KMS-11 (cell line): ENCODE measurements around the gene CSNK1D.
A peak's percentile ranks its signal among the peaks of the same experiment; 100 is the strongest.

Source experiments
- H2AFZ ChIP-seq: fragments of 200-600 bp; sonication (generic); 2 replicates; pipeline ENCODE4 v1.6.1; 2016; ENCODE audit warnings: antibody characterized with exemption, mixed run types, low read depth
- H3K27ac ChIP-seq: fragments of 200-600 bp; sonication (generic); 2 replicates; pipeline ENCODE4 v1.6.1; 2016; ENCODE audit warnings: mild to moderate bottlenecking, mixed run types
- H3K27me3 ChIP-seq: fragments of 200-600 bp; sonication (generic); 2 replicates; pipeline ENCODE4 v1.6.1; 2017; ENCODE audit warnings: mild to moderate bottlenecking, low read depth, mixed run types, moderate library complexity; ENCODE audit not compliant: insufficient read depth
- H3K36me3 ChIP-seq: fragments of 200-600 bp; sonication (generic); 2 replicates; pipeline ENCODE4 v1.6.1; 2017; ENCODE audit warnings: mild to moderate bottlenecking, mixed run types; ENCODE audit not compliant: insufficient read depth
- H3K4me1 ChIP-seq: fragments of 200-600 bp; sonication (generic); 2 replicates; pipeline ENCODE4 v1.6.1; 2016; ENCODE audit warnings: mild to moderate bottlenecking, low read depth, mixed run types; ENCODE audit not compliant: poor library complexity, severe bottlenecking
- H3K4me2 ChIP-seq: fragments of 200-600 bp; sonication (generic); 2 replicates; pipeline ENCODE4 v1.7.0; 2016; ENCODE audit warnings: mild to moderate bottlenecking, mixed run types
- H3K4me3 ChIP-seq: fragments of 200-600 bp; sonication (generic); IDR thresholded peaks from 2 replicates; pipeline ENCODE4 v1.6.1; 2017; ENCODE audit warnings: low read depth, low read length, mixed read lengths; ENCODE audit not compliant: insufficient read depth
- H3K79me2 ChIP-seq: fragments of 200-600 bp; sonication (generic); 2 replicates; pipeline ENCODE4 v1.6.1; 2016; ENCODE audit warnings: low read depth, mixed run types; ENCODE audit not compliant: insufficient read depth
- H3K9ac ChIP-seq: fragments of 200-600 bp; sonication (generic); 2 replicates; pipeline ENCODE4 v1.6.1; 2016; ENCODE audit warnings: mild to moderate bottlenecking, mixed run types
- H4K20me1 ChIP-seq: fragments of 200-600 bp; sonication (generic); 2 replicates; pipeline ENCODE4 v1.6.1; 2016; ENCODE audit warnings: mild to moderate bottlenecking, mixed run types; ENCODE audit not compliant: insufficient read depth
- TF ChIP-seq, protein P1 (sequence below): fragments of 200-600 bp; sonication (generic); conservative IDR thresholded peaks from 2 replicates; pipeline ENCODE4 v1.6.1; 2017; ENCODE audit warnings: low read depth, mild to moderate bottlenecking, antibody characterized with exemption, low read length, moderate library complexity, mixed read lengths

The CSNK1D gene

DNA sequence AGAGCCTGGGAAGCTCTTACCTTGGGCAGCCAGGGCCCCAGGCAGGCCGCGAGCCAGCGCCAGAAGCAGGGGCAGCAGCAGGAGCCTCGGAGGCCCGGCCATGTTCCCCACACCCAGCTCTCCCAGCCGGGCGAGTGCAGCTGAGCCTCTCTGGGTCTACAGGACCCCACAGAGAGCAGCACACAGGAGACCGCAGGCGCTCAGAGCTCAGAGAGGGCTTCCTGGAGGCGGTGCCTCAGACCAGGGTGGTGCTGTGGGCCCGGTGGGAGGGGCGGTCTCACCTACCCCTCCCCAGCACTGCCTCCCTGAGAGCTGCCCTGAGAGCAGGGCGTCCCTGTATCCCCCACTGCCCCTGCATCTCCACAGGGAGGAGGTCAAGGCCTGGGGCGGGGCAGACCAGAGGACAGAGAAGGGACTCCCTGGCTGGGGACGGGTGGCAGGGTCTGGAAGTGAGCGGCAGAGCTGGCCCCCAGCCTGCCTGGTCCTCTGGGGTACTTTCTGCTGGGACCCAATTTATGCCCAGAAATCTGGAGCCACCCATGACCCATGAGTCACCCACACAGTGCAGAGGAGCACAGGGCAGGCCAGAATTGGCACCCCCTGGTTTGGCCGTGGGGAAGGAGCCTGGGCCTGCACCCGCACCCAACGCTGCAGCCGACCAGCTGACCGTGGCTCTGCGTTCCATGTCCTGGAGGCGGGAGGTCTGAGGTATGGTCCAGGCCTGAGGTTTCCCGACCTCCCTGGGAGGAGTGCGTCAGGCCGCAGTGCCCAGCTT lies 44.1 kb upstream of the CSNK1D start, which contains the start of gene CD7:
Gene CD7 (minus strand): TSS at position 215 of the 775 bp plus-strand sequence. CDS start 113 bp downstream, at position 102.
- no peaks in the 10 kb centered on the region for H3K36me3 ChIP-seq

DNA sequence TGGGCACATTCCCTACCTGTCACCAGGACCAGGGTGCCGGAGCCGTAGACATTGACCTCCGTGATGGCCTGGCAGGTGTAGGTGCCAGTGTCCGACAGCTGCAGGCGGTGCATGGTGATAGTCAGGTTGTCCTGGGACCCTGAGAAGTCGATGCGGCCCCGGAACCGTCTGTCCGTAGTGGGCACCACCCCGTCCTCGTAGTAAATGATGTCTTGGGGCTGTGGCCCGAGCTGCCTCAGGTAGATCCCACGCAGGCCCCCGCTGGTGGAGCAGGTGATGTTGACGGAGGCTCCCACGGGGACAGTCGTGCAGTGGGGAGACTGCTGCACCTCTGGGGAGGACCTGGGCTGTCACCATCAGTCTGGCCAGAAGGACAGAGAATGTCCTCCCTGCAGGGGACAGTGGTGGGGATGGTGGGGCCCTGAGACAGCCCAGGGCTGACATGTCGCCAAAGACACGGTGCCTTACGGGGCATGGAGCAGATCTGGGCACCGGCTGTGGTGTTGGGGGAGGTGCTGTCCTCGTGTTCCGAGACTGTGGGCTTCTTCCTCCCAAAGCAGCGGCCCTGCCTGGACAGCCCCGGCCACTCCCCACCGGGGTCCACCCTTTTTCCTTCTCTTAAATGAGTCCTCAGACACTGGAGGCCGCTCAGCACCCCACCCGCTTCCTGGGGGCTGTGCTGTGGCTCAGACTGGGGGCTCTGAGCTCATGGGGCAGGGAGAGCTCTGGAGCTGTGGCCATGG lies 43.3 kb upstream of the CSNK1D start:
- Histone ChIP-seq H3K79me2 (no peaks in the 10 kb centered on the region), H3K9ac (no peak overlapping the region), H3K27ac (no peak overlapping the region), H4K20me1 (no peaks in the 10 kb centered on the region), H3K36me3 (no peaks in the 10 kb centered on the region), H3K4me3 (no peak overlapping the region), H2AFZ (no peak overlapping the region), H3K4me1 (peaks cover 18% of the 10 kb centered on the region), H3K4me2 (no peak overlapping the region), H3K27me3 (peaks cover 70% of the 10 kb centered on the region)
- TF ChIP-seq, protein P1, sequence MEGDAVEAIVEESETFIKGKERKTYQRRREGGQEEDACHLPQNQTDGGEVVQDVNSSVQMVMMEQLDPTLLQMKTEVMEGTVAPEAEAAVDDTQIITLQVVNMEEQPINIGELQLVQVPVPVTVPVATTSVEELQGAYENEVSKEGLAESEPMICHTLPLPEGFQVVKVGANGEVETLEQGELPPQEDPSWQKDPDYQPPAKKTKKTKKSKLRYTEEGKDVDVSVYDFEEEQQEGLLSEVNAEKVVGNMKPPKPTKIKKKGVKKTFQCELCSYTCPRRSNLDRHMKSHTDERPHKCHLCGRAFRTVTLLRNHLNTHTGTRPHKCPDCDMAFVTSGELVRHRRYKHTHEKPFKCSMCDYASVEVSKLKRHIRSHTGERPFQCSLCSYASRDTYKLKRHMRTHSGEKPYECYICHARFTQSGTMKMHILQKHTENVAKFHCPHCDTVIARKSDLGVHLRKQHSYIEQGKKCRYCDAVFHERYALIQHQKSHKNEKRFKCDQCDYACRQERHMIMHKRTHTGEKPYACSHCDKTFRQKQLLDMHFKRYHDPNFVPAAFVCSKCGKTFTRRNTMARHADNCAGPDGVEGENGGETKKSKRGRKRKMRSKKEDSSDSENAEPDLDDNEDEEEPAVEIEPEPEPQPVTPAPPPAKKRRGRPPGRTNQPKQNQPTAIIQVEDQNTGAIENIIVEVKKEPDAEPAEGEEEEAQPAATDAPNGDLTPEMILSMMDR: no peak

More for the DNA sequence above, 44.1 kb upstream of the CSNK1D start, which contains the start of gene CD7:
- H3K4me2 ChIP-seq: no peak within 1 kb of the TSS
- no peaks in the 10 kb centered on the region for H4K20me1 ChIP-seq
- no peak within 1 kb of the TSS for H3K27ac ChIP-seq
- H3K4me3 ChIP-seq: no peak within 1 kb of the TSS
- peaks cover 22% of the 10 kb centered on the region for H3K4me1 ChIP-seq
- H3K27me3 ChIP-seq: peaks cover 67% of the 10 kb centered on the region
- no peak within 1 kb of the TSS for H3K9ac ChIP-seq
- no peaks in the 10 kb centered on the region for H3K79me2 ChIP-seq
- TF ChIP-seq, protein P1: no peak
- H2AFZ ChIP-seq: no peak within 1 kb of the TSS

- Histone ChIP-seq H2AFZ (peak overlapping the region; percentile 47), H3K9ac (no peak overlapping the region), H3K27ac (no peak overlapping the region), H3K79me2 (no peaks in the 10 kb centered on the region), H4K20me1 (no peaks in the 10 kb centered on the region), H3K4me1 (peaks cover 11% of the 10 kb centered on the region), H3K4me2 (peak overlapping the region; percentile 54), H3K36me3 (no peaks in the 10 kb centered on the region), H3K27me3 (peaks cover 75% of the 10 kb centered on the region), H3K4me3 (no peak overlapping the region)
- TF ChIP-seq, protein P1: no peak
These were observed 42.3 kb upstream of the CSNK1D start for GRCh38 chr17:82315703-82316358.

GRCh38 chr17:82314727-82315605 lies 41.5 kb upstream of the CSNK1D start:
- Histone ChIP-seq H3K4me3 (no peak overlapping the region), H3K9ac (no peak overlapping the region), H3K4me1 (peaks cover 10% of the 10 kb centered on the region), H3K79me2 (no peaks in the 10 kb centered on the region), H3K27me3 (peaks cover 75% of the 10 kb centered on the region), H3K27ac (no peak overlapping the region), H4K20me1 (no peaks in the 10 kb centered on the region), H2AFZ (no peak overlapping the region), H3K4me2 (no peak overlapping the region), H3K36me3 (no peaks in the 10 kb centered on the region)
- TF ChIP-seq, protein P1: no peak
